ENCODE measurements around the gene YIPF3.

YIPF3 gene

GRCh38 chr6:43547222-43547621, 30.5 kb upstream of the YIPF3 start:
- Histone ChIP-seq H3K4me1 (ENCODE audit: insufficient read depth, low read length, poor library complexity, severe bottlenecking) (no peaks in the 10 kb centered on the region), H3F3A (ENCODE audit: low read depth) (no peaks in the 10 kb centered on the region), H2AFZ (ENCODE audit: low read length) (no peak overlapping the region), H3K9me2 (replicated peaks; ENCODE audit: low read depth, low read length) (no peaks in the 10 kb centered on the region), H3K79me2 (ENCODE audit: insufficient read depth, low read length) (no peaks in the 10 kb centered on the region), H3K9ac (ENCODE audit: low read depth, low read length, poor library complexity, severe bottlenecking) (no peak overlapping the region), H3K4me2 (ENCODE audit: low read depth, low read length, poor library complexity, severe bottlenecking) (no peak overlapping the region), H3K27me3 (ENCODE audit: insufficient read depth, low read length, poor library complexity, severe bottlenecking) (no peaks in the 10 kb centered on the region), H3K9me3 (ENCODE audit: insufficient read depth, low read depth, low read length) (no peaks in the 10 kb centered on the region), H3K36me3 (ENCODE audit: insufficient read depth, low read length) (peaks cover 80% of the 10 kb centered on the region; the same call in 1 of the 2 replicates), H3K4me3 (ENCODE audit: low read length, poor library complexity, severe bottlenecking) (no peak overlapping the region), H4K20me1 (ENCODE audit: insufficient read depth, low read length, poor library complexity, severe bottlenecking) (no peaks in the 10 kb centered on the region)
- no peak for TF ChIP-seq EZH2phosphoT487 (IDR thresholded peaks at IDR 0.05; ENCODE audit: borderline replicate concordance)
- no peak for TF ChIP-seq CTCF (conservative IDR thresholded peaks at IDR 0.05; ENCODE audit: low read length)

- H3K9ac ChIP-seq (ENCODE audit: low read depth, low read length, poor library complexity, severe bottlenecking), result no peak overlapping the region
- H3K79me2 ChIP-seq (ENCODE audit: insufficient read depth, low read length), result no peaks in the 10 kb centered on the region
- no peak overlapping the region for H3K4me2 ChIP-seq (ENCODE audit: low read depth, low read length, poor library complexity, severe bottlenecking)
- TF ChIP-seq CTCF (conservative IDR thresholded peaks at IDR 0.05; ENCODE audit: low read length) (no peak), EZH2phosphoT487 (IDR thresholded peaks at IDR 0.05; ENCODE audit: borderline replicate concordance) (no peak)
- peaks cover 64% of the 10 kb centered on the region; the same call in 1 of the 2 replicates for H3K36me3 ChIP-seq (ENCODE audit: insufficient read depth, low read length)
- no peaks in the 10 kb centered on the region for H3K27me3 ChIP-seq (ENCODE audit: insufficient read depth, low read length, poor library complexity, severe bottlenecking)
- H3K4me3 ChIP-seq (ENCODE audit: low read length, poor library complexity, severe bottlenecking), result no peak overlapping the region
- H3F3A ChIP-seq (ENCODE audit: low read depth), result no peaks in the 10 kb centered on the region
- no peaks in the 10 kb centered on the region for H3K9me3 ChIP-seq (ENCODE audit: insufficient read depth, low read depth, low read length)
- no peaks in the 10 kb centered on the region for H4K20me1 ChIP-seq (ENCODE audit: insufficient read depth, low read length, poor library complexity, severe bottlenecking)
- H2AFZ ChIP-seq (ENCODE audit: low read length), result no peak overlapping the region
- H3K9me2 ChIP-seq (replicated peaks; ENCODE audit: low read depth, low read length), result no peaks in the 10 kb centered on the region
- no peaks in the 10 kb centered on the region for H3K4me1 ChIP-seq (ENCODE audit: insufficient read depth, low read length, poor library complexity, severe bottlenecking)
Measured at GRCh38 chr6:43544461-43544860, 27.7 kb upstream of the YIPF3 start.

GRCh38 chr6:43541774-43542471, 25.2 kb upstream of the YIPF3 start:
- H3K79me2 ChIP-seq (ENCODE audit: insufficient read depth, low read length), result no peaks in the 10 kb centered on the region
- H3F3A ChIP-seq (ENCODE audit: low read depth), result no peaks in the 10 kb centered on the region
- no peaks in the 10 kb centered on the region for H3K27me3 ChIP-seq (ENCODE audit: insufficient read depth, low read length, poor library complexity, severe bottlenecking)
- TF ChIP-seq CTCF (conservative IDR thresholded peaks at IDR 0.05; ENCODE audit: low read length) (no peak), EZH2phosphoT487 (IDR thresholded peaks at IDR 0.05; ENCODE audit: borderline replicate concordance) (no peak)
- H3K9ac ChIP-seq (ENCODE audit: low read depth, low read length, poor library complexity, severe bottlenecking), result no peak overlapping the region
- H3K4me1 ChIP-seq (ENCODE audit: insufficient read depth, low read length, poor library complexity, severe bottlenecking), result no peaks in the 10 kb centered on the region
- H3K9me2 ChIP-seq (replicated peaks; ENCODE audit: low read depth, low read length), result no peaks in the 10 kb centered on the region
- no peaks in the 10 kb centered on the region for H4K20me1 ChIP-seq (ENCODE audit: insufficient read depth, low read length, poor library complexity, severe bottlenecking)
- H3K36me3 ChIP-seq (ENCODE audit: insufficient read depth, low read length), result peaks cover 61% of the 10 kb centered on the region
- no peak overlapping the region for H2AFZ ChIP-seq (ENCODE audit: low read length)
- H3K9me3 ChIP-seq (ENCODE audit: insufficient read depth, low read depth, low read length), result no peaks in the 10 kb centered on the region
- H3K4me3 ChIP-seq (ENCODE audit: low read length, poor library complexity, severe bottlenecking), result no peak overlapping the region
- H3K4me2 ChIP-seq (ENCODE audit: low read depth, low read length, poor library complexity, severe bottlenecking), result no peak overlapping the region

All from Loucy (cell line).